ENCODE results near the gene TNS3. TPM values are rescaled to one million over a fixed set of nuclear protein-coding genes. Genes with fewer than 3 reads are reported as not detected.

TNS3 gene
- total and polyA plus RNA-seq, 2 donors (not counting 3 experiments of a cell fraction or from before 2014, with no cell fraction given) = 10.4 to 45.1 TPM

DNA sequence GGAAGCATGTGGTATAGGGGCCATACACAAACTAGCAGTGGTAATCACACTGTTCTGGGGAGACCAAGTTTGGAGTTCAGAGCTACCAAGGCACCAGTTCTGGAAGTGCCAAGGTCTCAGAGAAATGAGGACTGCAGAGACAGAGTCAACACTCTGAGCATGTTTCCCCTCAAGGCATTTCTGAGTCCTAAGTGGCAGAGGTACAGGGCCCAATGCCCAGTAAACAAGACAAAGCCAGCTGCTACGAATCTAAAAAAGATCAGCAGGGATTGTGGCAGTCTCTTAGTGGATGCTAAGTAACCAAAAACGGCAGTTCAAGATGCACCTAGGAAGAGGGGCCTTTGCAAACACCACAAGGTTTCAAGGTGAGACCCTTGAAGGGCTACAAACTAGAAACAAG is 271.9 kb downstream of the TNS3 start:
- Histone ChIP-seq H3K9me1 (replicated peaks; ENCODE audit: control insufficient read depth, extremely low read depth, insufficient read depth, low read length) (no peaks in the 10 kb centered on the region), H3K9me3 (replicated peaks; ENCODE audit: control insufficient read depth, insufficient read depth, low read length) (no peaks in the 10 kb centered on the region), H3K27ac (ENCODE audit: insufficient read depth, low read depth, low read length) (no peak overlapping the region), H3K9ac (replicated peaks; ENCODE audit: extremely low read depth, insufficient read depth, low read length) (no peak overlapping the region), H2AFZ (ENCODE audit: low read depth, low read length) (no peak overlapping the region), H3K36me3 (ENCODE audit: control insufficient read depth in 2 of 2, extremely low read depth in 1 of 2, insufficient read depth in 2 of 2, low read length in 2 of 2) (peaks cover 0 to 3% of the 10 kb centered on the region in 2 experiments), H3K27me3 (ENCODE audit: control insufficient read depth in 2 of 2, insufficient read depth in 2 of 2, low read length in 2 of 2) (no peaks in the 10 kb centered on the region), H3K79me2 (ENCODE audit: control insufficient read depth, insufficient read depth, low read length) (no peaks in the 10 kb centered on the region), H4K20me1 (replicated peaks; ENCODE audit: control insufficient read depth, extremely low read depth, insufficient read depth, low read length) (no peaks in the 10 kb centered on the region), H3K4me1 (ENCODE audit: control insufficient read depth, extremely low read depth, insufficient read depth, low read length) (no peaks in the 10 kb centered on the region), H3K4me3 (replicated peaks in 1 of 3; ENCODE audit: insufficient read depth in 1 of 3, low read depth in 1 of 3, low read length in 3 of 3) (no peak overlapping the region), H3K4me2 (ENCODE audit: insufficient read depth, low read length) (no peak overlapping the region)
- FAIRE-seq (no peak), DNase-seq (ENCODE audit: low read depth, low spot score) (no peak)
- TF ChIP-seq JUN (IDR thresholded peaks at IDR 0.05; ENCODE audit: borderline replicate concordance, insufficient read depth, insufficient read length, low read depth) (no peak), GATA2 (IDR thresholded peaks at IDR 0.05; ENCODE audit: insufficient read depth, insufficient read length, low read depth, low read length) (no peak)
- intact Hi-C loops (cut with micrococcal nuclease) (no loop called here), dilution Hi-C loops (cut with MboI; ENCODE audit: extremely low pct_ligation_motif_present, low sequenced_read_pairs) (no loop called here)
- BruUV-seq (replicated peaks) = no TSS peak
- ChIA-PET POLR2A (no interaction called here), CTCF (interaction anchor here (1.1 kb wide), 1 partner anchor 44 kb away, joined by 4 read pairs; no protein-coding TSS in a partner anchor)

GRCh38 chr7:47308808-47309207 is 273.1 kb downstream of the TNS3 start:
- FAIRE-seq (no peak), DNase-seq (ENCODE audit: low read depth, low spot score) (no peak)
- peaks cover 0 to 3% of the 10 kb centered on the region in 2 experiments for H3K36me3 ChIP-seq (ENCODE audit: control insufficient read depth in 2 of 2, extremely low read depth in 1 of 2, insufficient read depth in 2 of 2, low read length in 2 of 2)
- TF ChIP-seq JUN (IDR thresholded peaks at IDR 0.05; ENCODE audit: borderline replicate concordance, insufficient read depth, insufficient read length, low read depth) (no peak), GATA2 (IDR thresholded peaks at IDR 0.05; ENCODE audit: insufficient read depth, insufficient read length, low read depth, low read length) (no peak), POLR2AphosphoS5 (IDR thresholded peaks at IDR 0.05; ENCODE audit: insufficient read depth, low read depth, low read length) (no peak)
- BruUV-seq (replicated peaks) = no TSS peak
- H3K4me3 ChIP-seq (replicated peaks in 1 of 3; ENCODE audit: insufficient read depth in 1 of 3, low read depth in 1 of 3, low read length in 3 of 3) = no peak overlapping the region
- POLR2A ChIA-PET = no interaction called here
- H4K20me1 ChIP-seq (replicated peaks; ENCODE audit: control insufficient read depth, extremely low read depth, insufficient read depth, low read length) = no peaks in the 10 kb centered on the region
- CTCF ChIA-PET = no interaction called here
- H3K79me2 ChIP-seq (ENCODE audit: control insufficient read depth, insufficient read depth, low read length) = no peaks in the 10 kb centered on the region
- H3K9me1 ChIP-seq (replicated peaks; ENCODE audit: control insufficient read depth, extremely low read depth, insufficient read depth, low read length) = no peaks in the 10 kb centered on the region
- H2AFZ ChIP-seq (ENCODE audit: low read depth, low read length) = no peak overlapping the region
- H3K4me1 ChIP-seq (ENCODE audit: control insufficient read depth, extremely low read depth, insufficient read depth, low read length) = no peaks in the 10 kb centered on the region
- no peak overlapping the region for H3K27ac ChIP-seq (ENCODE audit: insufficient read depth, low read depth, low read length)
- H3K9ac ChIP-seq (replicated peaks; ENCODE audit: extremely low read depth, insufficient read depth, low read length) = no peak overlapping the region
- H3K9me3 ChIP-seq (replicated peaks; ENCODE audit: control insufficient read depth, insufficient read depth, low read length) = no peaks in the 10 kb centered on the region
- H3K4me2 ChIP-seq (ENCODE audit: insufficient read depth, low read length) = no peak overlapping the region
- H3K27me3 ChIP-seq (ENCODE audit: control insufficient read depth in 2 of 2, insufficient read depth in 2 of 2, low read length in 2 of 2) = no peaks in the 10 kb centered on the region
- dilution Hi-C loops (cut with MboI; ENCODE audit: extremely low pct_ligation_motif_present, low sequenced_read_pairs) = no loop called here
- intact Hi-C loops (cut with micrococcal nuclease) = no loop called here

Data from endothelial cell of umbilical vein (primary cell).